Smooth muscle cell (in vitro differentiated cells): Measurements from ENCODE around the gene CRYGC. TPM values are rescaled to one million over a fixed set of nuclear protein-coding genes. Genes with fewer than 3 reads are reported as not detected.

Experiments used
- DNase-seq: peaks from one replicate; lab custom pipeline; 2025; ENCODE audit not compliant: unreplicated experiment; lab: John Stamatoyannopoulos, UW
- H2AFZ ChIP-seq: fragments of 200-600 bp; sonication (generic); 2 replicates; pipeline ENCODE4 v1.6.0; 2016; ENCODE audit warnings: antibody characterized with exemption, low read depth, mild to moderate bottlenecking
- H3F3A ChIP-seq: fragments of 200-600 bp; sonication (generic); 2 replicates; pipeline ENCODE4 v1.6.0; 2017; ENCODE audit warnings: antibody characterized with exemption, low read depth
- H3K27ac ChIP-seq: fragments of 200-600 bp; sonication (generic); 2 replicates; pipeline ENCODE4 v1.5.1; 2016; ENCODE audit warnings: low read depth, mild to moderate bottlenecking
- H3K27me3 ChIP-seq: fragments of 200-600 bp; sonication (generic); 2 replicates; pipeline ENCODE4 v1.6.1; 2016; ENCODE audit warnings: low read depth, mild to moderate bottlenecking
- H3K36me3 ChIP-seq: fragments of 200-600 bp; sonication (generic); 2 replicates; pipeline ENCODE4 v1.5.1; 2016; ENCODE audit warnings: low read depth
- H3K4me1 ChIP-seq: fragments of 200-600 bp; sonication (generic); 2 replicates; pipeline ENCODE4 v1.5.1; 2016; ENCODE audit warnings: low read depth
- H3K4me2 ChIP-seq: fragments of 200-600 bp; sonication (generic); 2 replicates; pipeline ENCODE4 v1.6.0; 2016; ENCODE audit warnings: mild to moderate bottlenecking
- H3K4me3 ChIP-seq: fragments of 200-600 bp; sonication (generic); 2 replicates; pipeline ENCODE4 v1.5.1; 2016; ENCODE audit warnings: mild to moderate bottlenecking
- H3K79me2 ChIP-seq: fragments of 200-600 bp; sonication (generic); 2 replicates; pipeline ENCODE4 v1.6.0; 2016; ENCODE audit warnings: low read depth, mild to moderate bottlenecking
- H3K9ac ChIP-seq: fragments of 200-600 bp; sonication (generic); 2 replicates; pipeline ENCODE4 v1.6.0; 2016; ENCODE audit warnings: low read depth
- H3K9me3 ChIP-seq: fragments of 200-600 bp; sonication (generic); replicated peaks from 2 replicates; pipeline ENCODE4 v1.5.1; 2016; ENCODE audit warnings: low read depth
- H4K20me1 ChIP-seq: fragments of 200-600 bp; sonication (generic); 2 replicates; pipeline ENCODE4 v1.6.0; 2016; ENCODE audit warnings: low read depth
- WGBS: methylation state at CpG from one replicate; pipeline ENCODE4 v1.1.7; 2016; ENCODE audit warnings: low lambda C conversion rate; 5-methylcytosine and 5-hydroxymethylcytosine counted together
- polyA plus RNA-seq: library from polyadenylated mRNA; unstranded; fragments of >200 nt; fragmentation: Nextera tagmentation; extraction: Ambion mirVana; gene quantifications from 2 replicates; pipeline ENCODE4 v1.2.1, GENCODE V29; 2016
- total RNA-seq: library from RNA; depleted of rRNA; stranded (reverse); fragments of >200 nt; gene quantifications from 2 replicates; pipeline ENCODE4 v1.2.3, GENCODE V29; 2014
- TF ChIP-seq, protein P1 (sequence below): fragments of 200-600 bp; sonication (generic); IDR thresholded peaks from 2 replicates; pipeline ENCODE4 v1.5.1; 2017; ENCODE audit warnings: borderline replicate concordance, mild to moderate bottlenecking, antibody characterized with exemption; ENCODE audit not compliant: insufficient read depth, poor library complexity, severe bottlenecking

Gene CRYGC
- total and polyA plus RNA-seq, 2 experiments from 2014 or later, result not detected

DNA sequence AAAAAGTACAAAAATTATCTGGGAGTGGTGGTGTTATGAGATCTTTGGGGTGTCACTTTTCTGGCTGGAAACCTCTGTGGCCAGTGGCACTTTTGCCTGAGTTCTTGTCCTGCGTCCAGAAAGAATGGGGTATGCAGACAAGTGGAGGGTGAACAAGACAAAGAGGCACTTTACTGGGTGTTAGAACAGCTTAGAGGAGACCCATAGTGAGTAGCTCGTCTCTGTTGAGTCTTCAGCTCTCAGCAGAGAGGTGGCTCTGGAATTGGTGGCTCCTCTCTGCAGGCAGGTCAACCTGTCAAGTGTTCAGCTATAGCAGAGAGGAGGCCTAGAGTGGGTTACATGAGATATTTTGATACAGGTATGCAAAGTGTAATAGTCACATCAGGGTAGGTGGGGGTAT, 31.4 kb downstream of the CRYGC start:
- H3K27me3 ChIP-seq, result peaks cover 3% of the 10 kb centered on the region
- no peak overlapping the region for H3K4me2 ChIP-seq
- H3K27ac ChIP-seq, result no peak overlapping the region
- no peaks in the 10 kb centered on the region for H3K4me1 ChIP-seq
- TF ChIP-seq, protein P1, sequence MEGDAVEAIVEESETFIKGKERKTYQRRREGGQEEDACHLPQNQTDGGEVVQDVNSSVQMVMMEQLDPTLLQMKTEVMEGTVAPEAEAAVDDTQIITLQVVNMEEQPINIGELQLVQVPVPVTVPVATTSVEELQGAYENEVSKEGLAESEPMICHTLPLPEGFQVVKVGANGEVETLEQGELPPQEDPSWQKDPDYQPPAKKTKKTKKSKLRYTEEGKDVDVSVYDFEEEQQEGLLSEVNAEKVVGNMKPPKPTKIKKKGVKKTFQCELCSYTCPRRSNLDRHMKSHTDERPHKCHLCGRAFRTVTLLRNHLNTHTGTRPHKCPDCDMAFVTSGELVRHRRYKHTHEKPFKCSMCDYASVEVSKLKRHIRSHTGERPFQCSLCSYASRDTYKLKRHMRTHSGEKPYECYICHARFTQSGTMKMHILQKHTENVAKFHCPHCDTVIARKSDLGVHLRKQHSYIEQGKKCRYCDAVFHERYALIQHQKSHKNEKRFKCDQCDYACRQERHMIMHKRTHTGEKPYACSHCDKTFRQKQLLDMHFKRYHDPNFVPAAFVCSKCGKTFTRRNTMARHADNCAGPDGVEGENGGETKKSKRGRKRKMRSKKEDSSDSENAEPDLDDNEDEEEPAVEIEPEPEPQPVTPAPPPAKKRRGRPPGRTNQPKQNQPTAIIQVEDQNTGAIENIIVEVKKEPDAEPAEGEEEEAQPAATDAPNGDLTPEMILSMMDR, result no peak
- H3K4me3 ChIP-seq, result no peak overlapping the region
- 68% methylated on average over 2 of the region's 2 CpGs for WGBS
- no peaks in the 10 kb centered on the region for H3K36me3 ChIP-seq
- H3K9ac ChIP-seq, result no peak overlapping the region
- H3K79me2 ChIP-seq, result no peaks in the 10 kb centered on the region
- no peaks in the 10 kb centered on the region for H3K9me3 ChIP-seq
- no peaks in the 10 kb centered on the region for H3F3A ChIP-seq
- no peak for DNase-seq
- H4K20me1 ChIP-seq, result no peaks in the 10 kb centered on the region
- no peak overlapping the region for H2AFZ ChIP-seq

DNA sequence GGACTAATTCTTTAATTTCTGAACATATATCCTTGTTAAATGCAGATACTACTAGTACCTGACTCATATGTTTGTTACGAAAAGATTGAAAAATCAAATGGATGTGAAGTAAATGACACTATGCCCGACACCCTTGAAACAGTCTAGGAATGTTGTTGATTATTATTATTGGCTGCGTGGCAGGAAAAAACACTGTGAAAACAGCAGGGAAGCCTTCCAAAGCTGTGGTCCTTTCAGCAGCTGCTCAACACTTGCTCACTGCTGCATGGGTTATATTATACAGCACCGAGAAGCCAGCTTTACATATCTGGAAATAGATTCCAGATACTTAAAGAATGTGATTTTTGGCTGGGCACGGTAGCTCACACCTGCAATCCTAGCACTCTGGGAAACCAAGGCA, 31.8 kb downstream of the CRYGC start:
- Histone ChIP-seq H3K36me3 (no peaks in the 10 kb centered on the region), H3K4me3 (no peak overlapping the region), H2AFZ (no peak overlapping the region), H3K27ac (no peak overlapping the region), H3K9ac (no peak overlapping the region), H3K9me3 (no peaks in the 10 kb centered on the region), H3K4me1 (no peaks in the 10 kb centered on the region), H3F3A (no peaks in the 10 kb centered on the region), H3K4me2 (no peak overlapping the region), H4K20me1 (no peaks in the 10 kb centered on the region), H3K79me2 (no peaks in the 10 kb centered on the region), H3K27me3 (peaks cover 3% of the 10 kb centered on the region)
- TF ChIP-seq, protein P1, result no peak
- DNase-seq, result no peak
- WGBS, result 74% methylated on average over 5 of the region's 5 CpGs

DNA sequence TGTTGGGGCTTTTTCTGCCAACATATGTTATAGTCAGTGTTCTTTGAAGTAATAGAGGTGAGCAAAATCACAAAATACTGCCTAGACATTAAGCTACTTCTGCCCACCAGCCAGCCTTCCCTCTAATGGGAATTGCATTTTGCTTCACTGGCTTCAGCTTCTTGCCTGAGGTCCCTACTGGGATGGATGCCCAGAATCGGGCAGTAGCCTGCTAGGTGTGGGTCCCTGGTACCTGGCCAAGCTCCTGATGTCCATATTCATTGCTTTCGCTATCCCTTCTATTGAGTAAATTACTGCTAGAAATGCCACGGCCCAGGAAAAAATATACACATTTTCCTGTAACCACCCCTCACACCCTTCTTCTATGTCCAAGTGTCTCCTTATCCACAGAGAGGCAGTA, 32.3 kb downstream of the CRYGC start:
- no peak for DNase-seq
- WGBS, result 94% methylated on average over 3 of the region's 3 CpGs
- no peak overlapping the region for H3K9ac ChIP-seq
- no peak overlapping the region for H3K27ac ChIP-seq
- H3F3A ChIP-seq, result no peaks in the 10 kb centered on the region
- peaks cover 3% of the 10 kb centered on the region for H3K27me3 ChIP-seq
- TF ChIP-seq, protein P1, result no peak
- H3K9me3 ChIP-seq, result no peaks in the 10 kb centered on the region
- H3K36me3 ChIP-seq, result no peaks in the 10 kb centered on the region
- H3K4me2 ChIP-seq, result no peak overlapping the region
- H3K79me2 ChIP-seq, result no peaks in the 10 kb centered on the region
- H4K20me1 ChIP-seq, result no peaks in the 10 kb centered on the region
- no peak overlapping the region for H2AFZ ChIP-seq
- H3K4me1 ChIP-seq, result no peaks in the 10 kb centered on the region
- H3K4me3 ChIP-seq, result no peak overlapping the region

DNA sequence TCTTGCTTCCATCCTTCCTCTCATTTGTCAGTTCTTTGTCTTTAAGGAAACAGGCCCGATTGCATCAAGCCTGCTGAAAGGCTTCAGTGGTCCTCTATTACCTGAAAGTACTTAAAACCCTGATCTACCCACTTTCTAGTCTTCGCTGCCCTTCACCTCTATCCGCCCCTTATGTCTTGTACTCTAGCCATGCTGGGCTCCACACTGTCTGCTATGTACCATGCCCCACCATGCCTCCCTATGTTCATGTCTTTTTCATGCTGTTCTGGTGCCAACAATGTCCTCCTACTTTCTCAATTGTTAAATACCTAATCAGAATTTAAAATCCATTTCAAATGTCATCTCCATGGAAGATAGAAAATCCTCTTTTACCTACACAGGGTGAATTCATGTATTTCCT, 33.5 kb downstream of the CRYGC start:
- no peak overlapping the region for H3K4me3 ChIP-seq
- H2AFZ ChIP-seq, result no peak overlapping the region
- H3K4me2 ChIP-seq, result no peak overlapping the region
- 94% methylated on average over 3 of the region's 3 CpGs for WGBS
- TF ChIP-seq, protein P1, result no peak
- H3K9me3 ChIP-seq, result no peaks in the 10 kb centered on the region
- no peaks in the 10 kb centered on the region for H3F3A ChIP-seq
- no peaks in the 10 kb centered on the region for H4K20me1 ChIP-seq
- no peaks in the 10 kb centered on the region for H3K4me1 ChIP-seq
- peaks cover 3% of the 10 kb centered on the region for H3K27me3 ChIP-seq
- no peaks in the 10 kb centered on the region for H3K36me3 ChIP-seq
- no peaks in the 10 kb centered on the region for H3K79me2 ChIP-seq
- no peak for DNase-seq
- H3K27ac ChIP-seq, result no peak overlapping the region
- no peak overlapping the region for H3K9ac ChIP-seq
